ENCODE data around the gene STKLD1.
"Not testable (repeated sequence)": the region's sequence is repeated elsewhere in the genome, so short reads cannot be mapped to it uniquely, and the experiment has no call there.

- not testable (repeated sequence) for TF ChIP-seq EZH2 (IDR thresholded peaks at IDR 0.05; ENCODE audit: borderline replicate concordance, low read length)
- TF ChIP-seq CTCF (conservative IDR thresholded peaks at IDR 0.05 in 1 of 2, IDR thresholded peaks at IDR 0.05 in 1 of 2; ENCODE audit: extremely low read depth in 1 of 2, insufficient read depth in 1 of 2, low read depth in 1 of 2, low read length in 2 of 2), result peak; percentile 46 to 59
These were observed 46.6 kb upstream of the STKLD1 start for GRCh38 chr9:133329306-133330156.

Data from mammary epithelial cell (primary cell).